GM10847 (cell line): Measurements from ENCODE around the gene MEN1.

Experiments used
- POLR2A ChIP-seq: IDR thresholded peaks from 2 replicates; pipeline ENCODE4 v1.6.1; 2011; ENCODE audit not compliant: insufficient read length; ENCODE audit errors: extremely low read depth

MEN1 gene

GRCh38 chr11:64849598-64850356 is 39.4 kb upstream of the MEN1 start:
- no peak for TF ChIP-seq POLR2A

GRCh38 chr11:64848826-64849597 is 38.7 kb upstream of the MEN1 start:
- no peak for TF ChIP-seq POLR2A

GRCh38 chr11:64848214-64848825 is 38.0 kb upstream of the MEN1 start:
- no peak for TF ChIP-seq POLR2A

- TF ChIP-seq POLR2A, result no peak
Measured at GRCh38 chr11:64846998-64847666, 36.8 kb upstream of the MEN1 start.

- TF ChIP-seq POLR2A, result no peak
Measured at GRCh38 chr11:64845129-64845775, 34.9 kb upstream of the MEN1 start.

- no peak for TF ChIP-seq POLR2A
Measured at GRCh38 chr11:64844330-64845128, 34.2 kb upstream of the MEN1 start, which contains the start of gene CDC42BPG. Gene CDC42BPG (minus strand): TSS chr11:64844653. CDS start chr11:64844569, 84 bp downstream.

GRCh38 chr11:64843686-64844329 is 33.5 kb upstream of the MEN1 start:
- no peak for TF ChIP-seq POLR2A

- TF ChIP-seq POLR2A, result no peak
Measured at GRCh38 chr11:64842851-64843685, 32.7 kb upstream of the MEN1 start.

GRCh38 chr11:64842366-64842759 is 32.0 kb upstream of the MEN1 start:
- no peak for TF ChIP-seq POLR2A

GRCh38 chr11:64841592-64842365 is 31.4 kb upstream of the MEN1 start:
- no peak for TF ChIP-seq POLR2A

GRCh38 chr11:64839887-64840782 is 29.8 kb upstream of the MEN1 start:
- TF ChIP-seq POLR2A, result no peak
